Mesodermal cell (in vitro differentiated cells): ENCODE results near the gene MIA.

ENCODE experiments used
- H3K27ac ChIP-seq: 2 replicates; pipeline ENCODE4 v1.7.0; 2013; ENCODE audit warnings: mild to moderate bottlenecking, low read depth, low read length, moderate library complexity; ENCODE audit not compliant: severe bottlenecking
- H3K36me3 ChIP-seq: 2 replicates; pipeline ENCODE4 v1.7.1; 2013; ENCODE audit warnings: mild to moderate bottlenecking, low read length, moderate library complexity; ENCODE audit not compliant: control insufficient read depth, insufficient read depth
- H3K4me1 ChIP-seq: one replicate; pipeline ENCODE4 v1.7.1; 2013; ENCODE audit warnings: mild to moderate bottlenecking, low read length; ENCODE audit not compliant: insufficient read depth, control insufficient read depth, poor library complexity, severe bottlenecking
- H3K4me3 ChIP-seq: 2 replicates; pipeline ENCODE4 v1.7.0; 2013; ENCODE audit warnings: low read length, control low read depth, mild to moderate bottlenecking; ENCODE audit not compliant: insufficient read depth, poor library complexity, severe bottlenecking; ENCODE audit errors: extremely low read depth
- H3K9me3 ChIP-seq: 2 replicates; pipeline ENCODE4 v1.7.1; 2013; ENCODE audit warnings: mild to moderate bottlenecking, low read length, moderate library complexity; ENCODE audit not compliant: control insufficient read depth
- WGBS, 2 experiments: methylation state at CpG; one replicate each; pipeline ENCODE4 v1.1.5; 2013; ENCODE audit warnings: missing lambda C conversion rate in 2 of 2; ENCODE audit not compliant: insufficient coverage in 2 of 2; 5-methylcytosine and 5-hydroxymethylcytosine counted together

The MIA gene

GRCh38 chr19:40797166-40797962 is 22.0 kb downstream of the MIA start:
- Histone ChIP-seq H3K4me1 (peaks cover 24% of the 10 kb centered on the region), H3K9me3 (no peaks in the 10 kb centered on the region), H3K27ac (no peak overlapping the region), H3K36me3 (peaks cover 31% of the 10 kb centered on the region), H3K4me3 (no peak overlapping the region)
- WGBS, 2 experiments: 94 to 97% methylated on average over 13 to 14 of the region's 14 CpGs

GRCh38 chr19:40797963-40798682 is 22.8 kb downstream of the MIA start:
- Histone ChIP-seq H3K9me3 (no peaks in the 10 kb centered on the region), H3K27ac (peak overlapping the region; percentile 90), H3K4me1 (peaks cover 31% of the 10 kb centered on the region), H3K36me3 (peaks cover 32% of the 10 kb centered on the region), H3K4me3 (peak overlapping the region; percentile 40)
- WGBS, 2 experiments: 15% methylated on average over 20 to 22 of the region's 28 CpGs

GRCh38 chr19:40798683-40799557 is 23.6 kb downstream of the MIA start, which contains the start of gene EGLN2:
EGLN2 (plus strand) TSS chr19:40799191; CDS start chr19:40800573, 1,382 bp downstream.
- Histone ChIP-seq H3K9me3 (no peaks in the 10 kb centered on the region), H3K27ac (peak within 1 kb of the TSS; percentile 90), H3K4me3 (peak within 1 kb of the TSS; percentile 73), H3K4me1 (peaks cover 39% of the 10 kb centered on the region), H3K36me3 (peaks cover 40% of the 10 kb centered on the region)
- 0% methylated on average over 10 to 46 of the region's 110 CpGs for WGBS, 2 experiments

GRCh38 chr19:40799558-40800338 is 24.4 kb downstream of the MIA start:
- peaks cover 45% of the 10 kb centered on the region for H3K4me1 ChIP-seq
- H3K27ac ChIP-seq: peak overlapping the region; percentile 84

GRCh38 chr19:40800339-40800996 is 25.1 kb downstream of the MIA start:
- Histone ChIP-seq H3K27ac (no peak overlapping the region), H3K4me3 (peak overlapping the region; percentile 73), H3K36me3 (peaks cover 55% of the 10 kb centered on the region), H3K9me3 (no peaks in the 10 kb centered on the region), H3K4me1 (peaks cover 52% of the 10 kb centered on the region)
- 91 to 94% methylated on average over 16 to 26 of the region's 27 CpGs for WGBS, 2 experiments

More at GRCh38 chr19:40799558-40800338, 24.4 kb downstream of the MIA start:
- 4% methylated on average over 32 to 40 of the region's 40 CpGs for WGBS, 2 experiments
- Histone ChIP-seq H3K9me3 (no peaks in the 10 kb centered on the region), H3K36me3 (peaks cover 48% of the 10 kb centered on the region), H3K4me3 (peak overlapping the region; percentile 73)

- 94 to 96% methylated on average over 27 of the region's 27 CpGs for WGBS, 2 experiments
- Histone ChIP-seq H3K27ac (peak overlapping the region; percentile 10), H3K4me3 (peak overlapping the region; percentile 73), H3K36me3 (peaks cover 60% of the 10 kb centered on the region), H3K9me3 (no peaks in the 10 kb centered on the region), H3K4me1 (peaks cover 57% of the 10 kb centered on the region)
These were observed 25.7 kb downstream of the MIA start for GRCh38 chr19:40800997-40801377.

GRCh38 chr19:40801426-40802299 is 26.3 kb downstream of the MIA start:
- H3K27ac ChIP-seq: peak overlapping the region; percentile 10
- H3K4me1 ChIP-seq: peaks cover 64% of the 10 kb centered on the region
- WGBS, 2 experiments: 89 to 91% methylated on average over 6 to 10 of the region's 13 CpGs
- peak overlapping the region; percentile 19 for H3K4me3 ChIP-seq
- no peaks in the 10 kb centered on the region for H3K9me3 ChIP-seq
- peaks cover 60% of the 10 kb centered on the region for H3K36me3 ChIP-seq

- H3K9me3 ChIP-seq: no peaks in the 10 kb centered on the region
- no peak overlapping the region for H3K27ac ChIP-seq
- H3K4me3 ChIP-seq: peak overlapping the region; percentile 19
- peaks cover 70% of the 10 kb centered on the region for H3K4me1 ChIP-seq
- 83 to 96% methylated on average over 4 to 9 of the region's 11 CpGs for WGBS, 2 experiments
- peaks cover 67% of the 10 kb centered on the region for H3K36me3 ChIP-seq
These were observed 27.2 kb downstream of the MIA start for GRCh38 chr19:40802300-40803169.
